Memory B cell (primary cell): Measurements from ENCODE around the gene CDK13.
A peak's percentile ranks its signal among the peaks of the same experiment; 100 is the strongest.

Source experiments
- ATAC-seq: fragments of 150-1000 bp; cut with Tn5 transposase; 2 replicates; pipeline ENCODE4 v1.10.0; 2021; ENCODE audit warnings: low read depth, mild to moderate bottlenecking, moderate library complexity
- DNase-seq, 2 donors: peaks; one replicate each; pipeline ENCODE4 v3.0.0; 2022; ENCODE audit warnings: low spot score in 2 of 2
- H3K27ac Mint-ChIP-seq: one replicate; pipeline ENCODE4 v1.8.0; 2022; ENCODE audit warnings: mild to moderate bottlenecking, moderate library complexity, mixed read lengths
- H3K27me3 Mint-ChIP-seq: one replicate; pipeline ENCODE4 v1.8.0; 2022; ENCODE audit warnings: mixed read lengths
- H3K36me3 Mint-ChIP-seq: one replicate; pipeline ENCODE4 v1.8.0; 2022; ENCODE audit warnings: mild to moderate bottlenecking, mixed read lengths
- H3K4me1 Mint-ChIP-seq: one replicate; pipeline ENCODE4 v1.8.0; 2022; ENCODE audit warnings: mixed read lengths
- H3K4me3 Mint-ChIP-seq: one replicate; pipeline ENCODE4 v1.8.0; 2022; ENCODE audit warnings: mild to moderate bottlenecking, moderate library complexity, mixed read lengths
- H3K9me3 Mint-ChIP-seq: one replicate; pipeline ENCODE4 v1.8.0; 2022; ENCODE audit warnings: mixed read lengths

Gene CDK13

GRCh38 chr7:39958038-39958437 is 8.0 kb downstream of the CDK13 start:
- no peaks in the 10 kb centered on the region for H3K9me3 Mint-ChIP-seq
- peaks cover 30% of the 10 kb centered on the region for H3K4me1 Mint-ChIP-seq
- no peaks in the 10 kb centered on the region for H3K27me3 Mint-ChIP-seq
- H3K36me3 Mint-ChIP-seq: peaks cover 17% of the 10 kb centered on the region
- peak overlapping the region; percentile 24 for H3K27ac Mint-ChIP-seq
- peak overlapping the region; percentile 49 for H3K4me3 Mint-ChIP-seq
- DNase-seq (no peak), ATAC-seq (no peak)

DNA sequence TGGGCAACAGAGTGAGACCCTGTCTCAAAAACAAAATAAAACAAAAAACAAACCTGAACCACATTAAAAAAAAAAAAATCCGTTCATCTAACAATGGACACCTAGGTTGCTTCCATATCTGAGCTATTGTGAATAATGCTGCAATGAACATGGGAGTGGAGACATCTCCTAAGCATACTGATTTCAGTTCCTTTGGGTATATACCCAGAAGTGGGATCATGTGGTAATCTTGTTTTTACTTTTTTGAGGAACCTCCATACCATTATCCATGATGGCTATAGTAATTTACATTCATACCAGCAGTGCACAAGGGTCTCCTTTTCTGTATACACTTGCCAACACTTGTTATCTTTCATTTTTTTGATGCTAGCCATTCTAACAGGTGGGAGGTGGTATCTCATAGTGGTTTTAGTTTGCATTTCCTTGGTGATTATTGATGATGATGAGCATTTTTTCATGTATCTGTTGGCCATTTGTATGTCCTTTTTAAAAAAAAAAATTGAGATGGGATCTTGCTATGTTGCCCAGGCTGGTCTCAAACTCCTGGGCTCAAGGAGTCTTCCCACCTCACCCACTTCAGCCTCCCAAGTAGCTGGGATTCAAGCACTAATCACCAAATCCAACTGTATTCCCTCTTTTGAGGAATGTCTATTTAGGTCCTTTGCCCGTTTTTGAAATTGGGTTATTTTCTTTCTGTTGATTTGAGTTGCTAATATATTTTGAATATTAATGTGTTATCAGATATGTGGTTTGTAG is 17.5 kb downstream of the CDK13 start:
- Mint-ChIP-seq H3K27me3 (no peaks in the 10 kb centered on the region), H3K9me3 (no peaks in the 10 kb centered on the region), H3K27ac (no peak overlapping the region), H3K36me3 (peaks cover 5% of the 10 kb centered on the region), H3K4me3 (no peak overlapping the region), H3K4me1 (peaks cover 61% of the 10 kb centered on the region)
- no peak for DNase-seq
- ATAC-seq: no peak

- H3K4me1 Mint-ChIP-seq: peaks cover 64% of the 10 kb centered on the region
- ATAC-seq: no peak
- no peaks in the 10 kb centered on the region for H3K27me3 Mint-ChIP-seq
- peak overlapping the region; percentile 75 for H3K27ac Mint-ChIP-seq
- peak overlapping the region; percentile 39 for H3K4me3 Mint-ChIP-seq
- peaks cover 5% of the 10 kb centered on the region for H3K36me3 Mint-ChIP-seq
- no peaks in the 10 kb centered on the region for H3K9me3 Mint-ChIP-seq
- DNase-seq: no peak
These were observed 19.4 kb downstream of the CDK13 start for GRCh38 chr7:39969431-39969830.

- no peak overlapping the region for H3K27ac Mint-ChIP-seq
- H3K4me3 Mint-ChIP-seq: peak overlapping the region; percentile 34
- no peaks in the 10 kb centered on the region for H3K9me3 Mint-ChIP-seq
- no peaks in the 10 kb centered on the region for H3K27me3 Mint-ChIP-seq
- peaks cover 4% of the 10 kb centered on the region for H3K36me3 Mint-ChIP-seq
- DNase-seq: no peak
- ATAC-seq: peak; percentile 62
- H3K4me1 Mint-ChIP-seq: peaks cover 54% of the 10 kb centered on the region
These were observed 21.9 kb downstream of the CDK13 start for GRCh38 chr7:39971924-39972323.

DNA sequence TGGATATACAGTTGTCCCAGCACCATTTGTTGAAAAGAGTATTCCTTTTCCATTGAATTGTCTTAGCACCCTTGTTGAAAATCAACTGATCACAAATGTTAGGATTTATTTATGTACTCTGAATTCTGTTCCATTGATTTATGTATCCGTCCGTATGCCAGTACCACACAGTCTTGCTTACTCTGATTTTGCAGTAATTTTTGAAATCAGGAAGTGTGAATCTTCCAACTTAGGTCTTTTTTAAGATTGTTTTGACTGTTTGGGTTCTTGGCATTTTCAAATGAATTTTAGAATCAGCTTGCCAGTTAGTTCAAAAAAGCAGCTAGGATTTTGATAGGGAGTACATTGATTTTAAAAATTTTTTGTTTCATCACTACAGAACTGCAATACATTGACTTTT is 23.7 kb downstream of the CDK13 start:
- peak overlapping the region; percentile 60 for H3K27ac Mint-ChIP-seq
- no peak for DNase-seq
- H3K9me3 Mint-ChIP-seq: no peaks in the 10 kb centered on the region
- H3K27me3 Mint-ChIP-seq: no peaks in the 10 kb centered on the region
- no peak overlapping the region for H3K4me3 Mint-ChIP-seq
- ATAC-seq: no peak
- no peaks in the 10 kb centered on the region for H3K36me3 Mint-ChIP-seq
- peaks cover 42% of the 10 kb centered on the region for H3K4me1 Mint-ChIP-seq

- no peaks in the 10 kb centered on the region for H3K9me3 Mint-ChIP-seq
- no peak overlapping the region for H3K4me3 Mint-ChIP-seq
- no peaks in the 10 kb centered on the region for H3K27me3 Mint-ChIP-seq
- no peak overlapping the region for H3K27ac Mint-ChIP-seq
- DNase-seq (no peak), ATAC-seq (peak; percentile 81)
- peaks cover 11% of the 10 kb centered on the region for H3K4me1 Mint-ChIP-seq
- no peaks in the 10 kb centered on the region for H3K36me3 Mint-ChIP-seq
These were observed 28.3 kb downstream of the CDK13 start for GRCh38 chr7:39978230-39978934.

DNA sequence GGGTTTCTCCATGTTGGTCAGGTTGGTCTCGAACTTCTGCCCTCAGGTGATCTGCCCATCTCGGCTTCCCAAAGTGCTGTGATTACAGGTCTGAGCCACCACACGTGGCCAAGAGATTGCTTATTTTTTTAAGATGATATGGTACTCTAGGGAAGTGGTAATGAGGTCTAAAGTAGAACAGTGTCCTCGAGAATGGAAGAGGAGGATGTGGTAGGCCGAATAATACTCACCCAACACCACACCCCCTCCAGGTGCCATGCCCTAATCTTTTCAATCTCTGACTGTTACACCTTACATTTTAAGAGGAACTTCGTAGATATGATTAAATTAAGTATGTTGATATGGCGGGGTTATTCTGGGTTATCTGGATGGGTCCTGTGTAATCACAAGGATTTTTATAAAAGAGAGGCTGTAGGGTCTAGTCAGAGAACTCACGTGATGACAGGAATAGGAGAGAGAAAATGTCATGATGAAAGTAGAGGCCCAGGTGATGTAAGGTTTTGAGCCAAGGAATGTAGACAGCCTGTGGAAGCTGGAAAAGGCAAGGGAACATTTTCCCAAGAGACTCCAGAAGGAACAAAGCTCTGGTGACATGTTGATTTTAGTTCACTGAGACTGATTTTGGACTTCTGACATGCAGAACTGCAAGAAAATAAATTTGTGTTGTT is 29.5 kb downstream of the CDK13 start:
- peaks cover 13% of the 10 kb centered on the region for H3K4me1 Mint-ChIP-seq
- no peak overlapping the region for H3K27ac Mint-ChIP-seq
- H3K4me3 Mint-ChIP-seq: no peak overlapping the region
- ATAC-seq: peak; percentile 65
- H3K36me3 Mint-ChIP-seq: peaks cover 2% of the 10 kb centered on the region
- no peak for DNase-seq
- H3K27me3 Mint-ChIP-seq: no peaks in the 10 kb centered on the region
- no peaks in the 10 kb centered on the region for H3K9me3 Mint-ChIP-seq

GRCh38 chr7:39985398-39985918 is 35.4 kb downstream of the CDK13 start:
- DNase-seq: no peak
- Mint-ChIP-seq H3K36me3 (peaks cover 17% of the 10 kb centered on the region), H3K9me3 (no peaks in the 10 kb centered on the region), H3K4me3 (peak overlapping the region; percentile 59), H3K27ac (peak overlapping the region; percentile 71), H3K4me1 (peaks cover 29% of the 10 kb centered on the region), H3K27me3 (no peaks in the 10 kb centered on the region)
- ATAC-seq: peak; percentile 41

- ATAC-seq (no peak), DNase-seq (no peak)
- no peaks in the 10 kb centered on the region for H3K27me3 Mint-ChIP-seq
- peak overlapping the region; percentile 67 for H3K27ac Mint-ChIP-seq
- no peaks in the 10 kb centered on the region for H3K9me3 Mint-ChIP-seq
- H3K4me1 Mint-ChIP-seq: peaks cover 33% of the 10 kb centered on the region
- H3K4me3 Mint-ChIP-seq: no peak overlapping the region
- peaks cover 19% of the 10 kb centered on the region for H3K36me3 Mint-ChIP-seq
These were observed 37.7 kb downstream of the CDK13 start for GRCh38 chr7:39987641-39988347.

GRCh38 chr7:40000734-40001315 is 50.8 kb downstream of the CDK13 start:
- Mint-ChIP-seq H3K4me1 (peaks cover 7% of the 10 kb centered on the region), H3K4me3 (no peak overlapping the region), H3K27me3 (no peaks in the 10 kb centered on the region), H3K9me3 (no peaks in the 10 kb centered on the region), H3K27ac (no peak overlapping the region), H3K36me3 (peaks cover 6% of the 10 kb centered on the region)
- DNase-seq (no peak), ATAC-seq (no peak)

DNA sequence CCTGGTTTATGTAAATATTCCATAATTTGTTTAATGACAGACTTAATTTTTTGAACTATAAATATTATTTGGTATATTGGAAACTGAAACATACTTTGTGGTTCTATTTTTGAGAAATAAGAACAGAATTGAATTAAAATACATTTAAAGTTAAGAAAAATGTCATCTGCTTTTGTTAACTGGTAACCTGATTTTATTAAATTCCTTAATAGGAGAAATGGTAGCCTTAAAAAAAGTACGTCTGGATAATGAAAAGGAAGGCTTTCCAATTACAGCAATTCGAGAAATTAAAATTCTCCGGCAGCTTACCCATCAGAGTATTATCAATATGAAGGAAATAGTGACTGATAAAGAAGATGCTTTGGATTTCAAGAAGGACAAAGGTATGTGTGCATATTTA is 51.6 kb downstream of the CDK13 start:
- Mint-ChIP-seq H3K27ac (no peak overlapping the region), H3K27me3 (no peaks in the 10 kb centered on the region), H3K4me3 (no peak overlapping the region), H3K9me3 (no peaks in the 10 kb centered on the region), H3K36me3 (peaks cover 9% of the 10 kb centered on the region), H3K4me1 (peaks cover 7% of the 10 kb centered on the region)
- ATAC-seq (no peak), DNase-seq (no peak)

DNA sequence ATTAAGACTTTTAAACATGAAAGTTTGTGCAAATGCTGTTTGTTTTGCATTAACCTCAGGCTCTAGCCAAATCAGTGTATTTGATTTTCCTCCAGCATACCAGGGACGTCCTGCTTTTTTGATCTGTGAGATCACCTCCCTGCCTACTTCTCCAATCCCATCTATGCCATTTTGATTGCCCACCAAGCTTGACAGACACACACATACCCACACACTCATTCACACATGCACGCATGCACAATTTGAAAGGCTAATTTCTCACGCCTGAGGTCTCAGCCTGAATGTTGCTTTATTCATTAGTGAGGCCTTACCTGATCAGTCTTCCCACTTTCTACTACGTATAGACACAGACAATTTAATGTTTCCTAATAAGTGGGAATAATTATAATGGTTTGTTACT is 53.5 kb downstream of the CDK13 start:
- no peak overlapping the region for H3K4me3 Mint-ChIP-seq
- DNase-seq (no peak), ATAC-seq (no peak)
- H3K36me3 Mint-ChIP-seq: peaks cover 9% of the 10 kb centered on the region
- H3K27ac Mint-ChIP-seq: peak overlapping the region; percentile 82
- H3K9me3 Mint-ChIP-seq: no peaks in the 10 kb centered on the region
- no peaks in the 10 kb centered on the region for H3K27me3 Mint-ChIP-seq
- H3K4me1 Mint-ChIP-seq: peaks cover 7% of the 10 kb centered on the region

DNA sequence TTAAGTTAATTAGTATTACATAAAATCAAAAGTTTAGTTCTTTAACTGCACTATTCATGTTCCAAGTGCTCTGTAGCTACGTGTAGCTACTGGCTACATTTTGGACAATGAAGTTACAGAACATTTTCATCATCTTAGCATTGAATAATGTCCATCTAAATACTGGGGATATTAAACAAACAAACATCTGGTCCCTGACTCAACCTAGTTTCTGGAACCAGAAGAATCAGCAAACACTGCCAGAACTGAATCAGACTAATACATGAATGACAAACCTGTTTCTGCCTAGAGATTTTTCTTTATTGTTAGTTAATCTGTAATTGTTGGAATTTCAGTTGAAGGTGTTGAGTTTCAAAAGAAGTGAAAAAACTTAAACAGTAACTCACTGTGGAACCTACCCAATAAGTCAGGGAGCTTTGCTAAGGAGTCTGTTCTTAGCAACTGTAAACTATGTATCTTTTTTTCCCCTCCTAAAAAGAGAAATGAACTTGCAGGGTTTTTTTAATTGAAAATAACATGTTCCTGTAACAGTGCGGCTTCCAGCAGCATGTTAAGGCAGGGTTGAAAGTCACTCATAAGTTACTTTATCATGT is 58.3 kb downstream of the CDK13 start:
- Mint-ChIP-seq H3K9me3 (no peaks in the 10 kb centered on the region), H3K27ac (no peak overlapping the region), H3K4me1 (peaks cover 5% of the 10 kb centered on the region), H3K4me3 (no peak overlapping the region), H3K36me3 (peaks cover 13% of the 10 kb centered on the region), H3K27me3 (no peaks in the 10 kb centered on the region)
- DNase-seq: no peak
- no peak for ATAC-seq
